GM23338 (cell line): Measurements from ENCODE around the gene HHIPL1. TPM values are rescaled to one million over a fixed set of nuclear protein-coding genes. Genes with fewer than 3 reads are reported as not detected.

Source experiments
- ATAC-seq: fragments of 200-7000 bp; cut with Tn5 transposase; 3 replicates; pipeline ENCODE4 v1.9.1; 2020
- DNase-seq: peaks from one replicate; pipeline ENCODE4 v3.0.0-alpha.2; 2015; ENCODE audit warnings: low spot score
- H2AFZ ChIP-seq: fragments of 200-600 bp; sonication (generic); 2 replicates; pipeline ENCODE4 v1.8.0; 2016; ENCODE audit warnings: antibody characterized with exemption, mild to moderate bottlenecking, moderate library complexity
- H3F3A ChIP-seq: fragments of 200-600 bp; sonication (generic); replicated peaks from 2 replicates; pipeline ENCODE4 v1.8.0; 2017; ENCODE audit warnings: antibody characterized with exemption, mixed run types, low read depth
- H3K27ac ChIP-seq: fragments of 200-600 bp; sonication (generic); 2 replicates; pipeline ENCODE4 v1.6.1; 2016; ENCODE audit warnings: low read depth
- H3K27me3 ChIP-seq: fragments of 200-600 bp; sonication (generic); 2 replicates; pipeline ENCODE4 v1.8.0; 2016; ENCODE audit warnings: mild to moderate bottlenecking, mixed run types, moderate library complexity; ENCODE audit not compliant: insufficient read depth
- H3K36me3 ChIP-seq: fragments of 200-600 bp; sonication (generic); 2 replicates; pipeline ENCODE4 v1.8.0; 2016; ENCODE audit warnings: mild to moderate bottlenecking; ENCODE audit not compliant: insufficient read depth
- H3K4me1 ChIP-seq: fragments of 200-600 bp; sonication (generic); 2 replicates; pipeline ENCODE4 v1.8.0; 2016; ENCODE audit warnings: mild to moderate bottlenecking, moderate library complexity; ENCODE audit not compliant: insufficient read depth
- H3K4me2 ChIP-seq: fragments of 200-600 bp; sonication (generic); 2 replicates; pipeline ENCODE4 v1.7.1; 2017; ENCODE audit warnings: mixed run types
- H3K4me3 ChIP-seq: fragments of 200-600 bp; sonication (generic); 2 replicates; pipeline ENCODE4 v1.6.1; 2016; ENCODE audit warnings: mixed run types
- H3K79me2 ChIP-seq: fragments of 200-600 bp; sonication (generic); replicated peaks from 2 replicates; pipeline ENCODE4 v1.8.0; 2017; ENCODE audit warnings: mild to moderate bottlenecking; ENCODE audit not compliant: insufficient read depth
- H3K9me2 ChIP-seq: fragments of 200-600 bp; sonication (generic); 2 replicates; pipeline ENCODE4 v1.8.0; 2017; ENCODE audit not compliant: insufficient read depth
- H4K20me1 ChIP-seq: fragments of 200-600 bp; sonication (generic); replicated peaks from 2 replicates; pipeline ENCODE4 v1.8.0; 2017; ENCODE audit warnings: mild to moderate bottlenecking; ENCODE audit not compliant: insufficient read depth
- H3K27ac Mint-ChIP-seq: 2 replicates; pipeline ENCODE4 v1.8.0; 2020; ENCODE audit warnings: inconsistent platforms, mild to moderate bottlenecking, moderate library complexity, mixed read lengths
- H3K27me3 Mint-ChIP-seq: 3 replicates; pipeline ENCODE4 v1.8.0; 2022; ENCODE audit warnings: low read depth, mild to moderate bottlenecking, moderate library complexity, mixed read lengths, inconsistent platforms; ENCODE audit not compliant: insufficient read depth, poor library complexity
- H3K36me3 Mint-ChIP-seq: 3 replicates; pipeline ENCODE4 v1.8.0; 2021; ENCODE audit warnings: low read depth, mild to moderate bottlenecking, inconsistent platforms, moderate library complexity, mixed read lengths
- H3K4me1 Mint-ChIP-seq: 3 replicates; pipeline ENCODE4 v1.8.0; 2020; ENCODE audit warnings: mild to moderate bottlenecking, inconsistent platforms, mixed read lengths
- H3K4me3 Mint-ChIP-seq: 3 replicates; pipeline ENCODE4 v1.8.0; 2021; ENCODE audit warnings: moderate library complexity, mild to moderate bottlenecking, inconsistent platforms, mixed read lengths
- H3K9me3 Mint-ChIP-seq: 3 replicates; pipeline ENCODE4 v1.8.0; 2020; ENCODE audit warnings: moderate library complexity, mild to moderate bottlenecking, inconsistent platforms, mixed read lengths
- CREB1 ChIP-seq: fragments of 250-450 bp; sonication (Bioruptor Pico); IDR thresholded peaks from 2 replicates; pipeline ENCODE4 v1.5.0; 2020; ENCODE audit warnings: low read depth, mild to moderate bottlenecking, moderate library complexity
- ETS1 ChIP-seq: IDR thresholded peaks from 2 replicates; pipeline ENCODE4 v1.6.1; 2016; ENCODE audit warnings: antibody characterized with exemption
- EZH2 ChIP-seq: fragments of 200-600 bp; sonication (generic); IDR thresholded peaks from one replicate; pipeline ENCODE4 v1.8.0; 2017; ENCODE audit warnings: antibody characterized with exemption, mild to moderate bottlenecking, low read depth; ENCODE audit not compliant: unreplicated experiment
- EZH2phosphoT487 ChIP-seq: fragments of 200-600 bp; sonication (generic); IDR thresholded peaks from one replicate; pipeline ENCODE4 v1.8.1; 2018; ENCODE audit warnings: antibody characterized with exemption; ENCODE audit not compliant: unreplicated experiment
- JUNB ChIP-seq: IDR thresholded peaks from one replicate; pipeline ENCODE4 v1.6.1; 2016; ENCODE audit warnings: antibody characterized with exemption; ENCODE audit not compliant: unreplicated experiment
- NANOG ChIP-seq: IDR thresholded peaks from 2 replicates; pipeline ENCODE4 v1.6.1; 2016; ENCODE audit warnings: antibody characterized with exemption, borderline replicate concordance
- POLR2AphosphoS5 ChIP-seq: IDR thresholded peaks from 2 replicates; pipeline ENCODE4 v1.6.1; 2016; ENCODE audit warnings: antibody characterized with exemption, low read depth
- REST ChIP-seq: IDR thresholded peaks from one replicate; pipeline ENCODE4 v1.6.1; 2018; ENCODE audit warnings: antibody characterized with exemption; ENCODE audit not compliant: unreplicated experiment
- STAT1 ChIP-seq: IDR thresholded peaks from one replicate; pipeline ENCODE4 v1.6.1; 2016; ENCODE audit warnings: antibody characterized with exemption; ENCODE audit not compliant: unreplicated experiment
- ZNF114 ChIP-seq: fragments of 250-450 bp; sonication (Bioruptor Pico); IDR thresholded peaks from 2 replicates; pipeline ENCODE4 v1.5.0; 2020; ENCODE audit warnings: mild to moderate bottlenecking, moderate library complexity
- ZNF331 ChIP-seq: fragments of 250-450 bp; sonication (Bioruptor Pico); IDR thresholded peaks from 2 replicates; pipeline ENCODE4 v1.5.0; 2020; ENCODE audit warnings: low read depth, mild to moderate bottlenecking, moderate library complexity
- ZNF462 ChIP-seq: fragments of 250-450 bp; sonication (Bioruptor Pico); IDR thresholded peaks from 2 replicates; pipeline ENCODE4 v1.5.0; 2020; ENCODE audit warnings: mild to moderate bottlenecking, moderate library complexity
- polyA plus RNA-seq: library from polyadenylated mRNA; unstranded; fragments of >200 nt; fragmentation: Nextera tagmentation; extraction: Ambion mirVana; gene quantifications from 2 replicates; pipeline ENCODE4 v1.2.1, GENCODE V29; 2016
- total RNA-seq: library from RNA; depleted of rRNA; stranded (reverse); fragments of >200 nt; shearing (Covaris generic); gene quantifications from 2 replicates; pipeline ENCODE4 v1.2.3, GENCODE V29; 2014
- TF ChIP-seq, protein P1 (sequence below), 2 experiments: fragments of 200-600 bp in 1 of 2; sonication (generic) in 1 of 2; conservative IDR thresholded peaks; 2 replicates each; pipeline versions ENCODE4 v1.5.1 to v1.6.1; 2016 to 2017; ENCODE audit warnings: antibody characterized with exemption in 2 of 2, low read depth in 2 of 2, mild to moderate bottlenecking in 2 of 2, moderate library complexity in 1 of 2

The HHIPL1 gene
- total and polyA plus RNA-seq, 2 experiments from 2014 or later = 1.9 to 2.0 TPM

- H3K4me1 ChIP-seq = no peaks in the 10 kb centered on the region
- H3K79me2 ChIP-seq = no peaks in the 10 kb centered on the region
- H3K4me1 Mint-ChIP-seq = peaks cover 5% of the 10 kb centered on the region; the same call in 2 of the 3 replicates
- H3K9me2 ChIP-seq = no peaks in the 10 kb centered on the region
- 0 out of 3 replicates have a peak, but pooled peaks cover 1% of the 10 kb centered on the region for H3K9me3 Mint-ChIP-seq
- H3K27me3 Mint-ChIP-seq = peaks cover 10% of the 10 kb centered on the region
- no peak overlapping the region for H3K27ac ChIP-seq
- no peaks in the 10 kb centered on the region for H3K36me3 ChIP-seq
- no peak overlapping the region for H3K27ac Mint-ChIP-seq
- TF ChIP-seq STAT1 = no peak
- no peak for TF ChIP-seq ETS1
- no peak for TF ChIP-seq EZH2
- TF ChIP-seq POLR2AphosphoS5 = no peak
- no peak for TF ChIP-seq ZNF114 (CRISPR knock-in tag)
- TF ChIP-seq, protein P1, sequence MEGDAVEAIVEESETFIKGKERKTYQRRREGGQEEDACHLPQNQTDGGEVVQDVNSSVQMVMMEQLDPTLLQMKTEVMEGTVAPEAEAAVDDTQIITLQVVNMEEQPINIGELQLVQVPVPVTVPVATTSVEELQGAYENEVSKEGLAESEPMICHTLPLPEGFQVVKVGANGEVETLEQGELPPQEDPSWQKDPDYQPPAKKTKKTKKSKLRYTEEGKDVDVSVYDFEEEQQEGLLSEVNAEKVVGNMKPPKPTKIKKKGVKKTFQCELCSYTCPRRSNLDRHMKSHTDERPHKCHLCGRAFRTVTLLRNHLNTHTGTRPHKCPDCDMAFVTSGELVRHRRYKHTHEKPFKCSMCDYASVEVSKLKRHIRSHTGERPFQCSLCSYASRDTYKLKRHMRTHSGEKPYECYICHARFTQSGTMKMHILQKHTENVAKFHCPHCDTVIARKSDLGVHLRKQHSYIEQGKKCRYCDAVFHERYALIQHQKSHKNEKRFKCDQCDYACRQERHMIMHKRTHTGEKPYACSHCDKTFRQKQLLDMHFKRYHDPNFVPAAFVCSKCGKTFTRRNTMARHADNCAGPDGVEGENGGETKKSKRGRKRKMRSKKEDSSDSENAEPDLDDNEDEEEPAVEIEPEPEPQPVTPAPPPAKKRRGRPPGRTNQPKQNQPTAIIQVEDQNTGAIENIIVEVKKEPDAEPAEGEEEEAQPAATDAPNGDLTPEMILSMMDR (conservative IDR thresholded peaks at IDR 0.05; ENCODE audit: low read depth in 2 of 2) = no peak
- TF ChIP-seq CREB1 (CRISPR knock-in tag) = no peak
- TF ChIP-seq JUNB = no peak
- no peak for TF ChIP-seq NANOG
- no peak for TF ChIP-seq ZNF331 (CRISPR knock-in tag)
- no peak for TF ChIP-seq REST
- no peak for TF ChIP-seq ZNF462
- TF ChIP-seq EZH2phosphoT487 = no peak
- H3K27me3 ChIP-seq = no peaks in the 10 kb centered on the region
- H3K36me3 Mint-ChIP-seq = no peaks in the 10 kb centered on the region
- H3F3A ChIP-seq = no peaks in the 10 kb centered on the region
- H3K4me3 ChIP-seq = no peak overlapping the region
- ATAC-seq (no peak), DNase-seq (no peak)
- no peak overlapping the region for H3K4me3 Mint-ChIP-seq
- H2AFZ ChIP-seq = no peak overlapping the region
- H4K20me1 ChIP-seq = no peaks in the 10 kb centered on the region
- H3K4me2 ChIP-seq = no peak overlapping the region
Observed at GRCh38 chr14:99717682-99718013, 72.7 kb downstream of the HHIPL1 start.
